ENCODE results near the gene NR2E1.
A peak's percentile ranks its signal among the peaks of the same experiment; 100 is the strongest.

Gene NR2E1

DNA sequence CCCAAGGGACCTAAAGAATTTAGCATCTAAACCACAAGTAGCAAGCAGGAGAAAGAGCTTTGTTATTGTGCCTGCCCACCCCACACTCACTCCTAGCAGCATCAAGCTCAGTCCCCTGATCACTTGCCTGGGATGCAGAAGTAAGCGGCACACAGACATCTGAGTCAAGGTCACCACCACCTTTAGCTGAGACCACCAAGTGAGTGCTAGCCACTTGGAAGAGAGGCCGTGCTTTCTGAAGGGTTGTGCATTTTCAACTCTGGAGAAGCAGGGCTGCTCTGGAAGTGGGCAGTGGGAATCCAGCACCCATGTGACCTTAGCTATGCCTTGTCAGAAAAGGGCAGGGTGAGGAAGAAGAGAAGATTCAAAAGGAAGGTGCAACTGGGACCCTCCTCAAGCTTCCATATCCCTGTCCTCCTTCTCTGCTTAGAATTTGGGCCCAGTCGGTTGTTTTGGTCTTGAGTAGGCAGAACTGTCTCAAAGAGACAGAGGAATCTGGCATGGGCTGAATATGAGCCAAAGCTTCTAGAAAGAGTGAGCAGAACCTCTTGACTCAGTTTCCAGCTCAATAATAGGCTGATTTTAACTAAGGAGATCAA is 6.2 kb downstream of the NR2E1 start:
- no peak for DNase-seq

DNA sequence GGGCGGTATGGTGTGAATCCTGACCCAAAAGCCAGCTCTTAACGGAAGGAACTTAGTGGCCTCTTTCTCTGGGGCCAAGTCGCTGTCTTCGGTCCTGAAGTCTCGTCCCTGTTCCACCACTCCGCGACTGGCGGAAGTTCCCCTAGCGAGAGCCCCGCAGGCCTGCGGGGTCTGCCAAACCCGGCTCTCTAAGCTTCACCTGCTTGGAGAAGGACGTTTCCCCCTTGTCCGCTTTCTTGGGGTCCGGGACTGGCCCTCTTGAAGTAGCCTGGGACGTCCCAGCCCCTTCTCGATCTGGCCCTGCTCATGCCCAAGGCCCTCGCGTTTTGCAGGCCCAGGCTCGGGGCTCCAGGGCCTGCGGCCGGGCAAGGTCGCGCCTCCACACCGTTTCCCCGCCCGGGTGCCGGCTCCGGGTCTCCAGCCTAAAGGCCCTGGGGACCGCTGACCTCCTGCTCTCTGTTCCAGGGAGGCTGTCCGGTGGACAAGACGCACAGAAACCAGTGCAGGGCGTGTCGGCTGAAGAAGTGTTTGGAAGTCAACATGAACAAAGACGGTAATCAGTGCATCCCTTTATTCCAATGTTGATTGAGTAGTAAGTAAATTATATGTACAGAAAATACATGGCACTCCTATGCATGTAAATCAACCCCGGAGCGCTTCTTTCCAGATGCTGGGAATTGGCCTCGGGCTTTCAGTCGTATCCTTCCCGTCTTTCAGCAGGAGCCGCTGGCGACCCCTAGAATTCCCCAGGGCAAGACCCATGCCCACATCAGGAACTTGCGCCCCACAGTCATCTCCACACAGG is 8.8 kb downstream of the NR2E1 start:
- peak; percentile 49 for DNase-seq

DNA sequence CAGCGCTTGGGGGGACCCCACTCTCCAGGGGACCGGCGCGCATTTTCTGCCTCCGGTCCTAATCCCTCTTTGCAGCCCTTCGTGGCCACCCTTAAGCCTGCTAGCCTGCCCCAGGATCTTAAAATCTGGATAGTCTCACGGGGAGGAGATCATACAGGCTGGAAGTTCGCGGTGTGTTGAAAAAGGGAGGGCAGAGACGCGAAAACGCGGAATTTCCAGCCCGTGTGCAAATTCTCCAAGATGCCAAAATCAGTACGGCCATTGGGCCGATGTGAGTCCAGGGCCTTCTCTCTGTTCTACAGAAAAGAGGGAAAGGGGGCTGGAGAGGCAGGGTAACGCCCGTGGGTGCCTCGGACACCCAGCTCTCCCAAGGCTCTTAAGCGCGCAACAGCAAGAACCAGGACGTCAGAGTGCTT is 9.4 kb downstream of the NR2E1 start:
- no peak for DNase-seq

DNA sequence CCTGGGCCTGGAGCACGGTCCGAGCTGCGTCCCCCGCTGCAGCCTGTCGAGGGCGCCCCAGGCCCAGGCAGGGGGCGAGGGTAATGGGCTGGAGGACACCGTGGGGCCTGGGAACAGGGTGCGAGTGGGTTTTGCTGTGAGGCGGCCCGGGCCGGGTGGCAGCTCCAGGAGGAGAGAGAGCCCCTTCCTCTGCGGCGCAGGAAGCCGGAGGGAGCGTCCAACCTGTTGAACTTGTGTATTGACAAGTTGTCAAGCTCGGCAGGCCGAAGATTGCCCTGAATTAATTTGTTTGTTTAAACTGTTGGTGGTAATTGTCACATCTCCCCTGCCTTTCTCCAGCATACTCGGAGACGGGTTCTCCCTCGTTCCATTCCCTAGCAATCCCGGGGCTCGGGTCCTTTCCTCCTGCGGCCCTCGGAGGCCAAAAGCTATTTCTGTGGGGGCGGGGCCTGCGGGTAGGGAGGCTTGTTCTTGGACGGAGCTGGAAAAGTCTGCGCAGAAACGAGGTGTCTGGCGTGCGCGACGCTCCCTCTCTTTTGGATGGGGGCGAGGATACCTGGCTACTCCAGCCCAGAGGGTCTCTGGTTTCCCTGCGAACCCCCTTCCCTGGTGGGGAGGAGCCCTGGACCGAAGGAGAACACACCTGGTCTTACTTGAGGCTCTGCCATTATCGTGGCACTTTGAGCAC is 9.9 kb downstream of the NR2E1 start:
- peak; percentile 28 for DNase-seq

DNA sequence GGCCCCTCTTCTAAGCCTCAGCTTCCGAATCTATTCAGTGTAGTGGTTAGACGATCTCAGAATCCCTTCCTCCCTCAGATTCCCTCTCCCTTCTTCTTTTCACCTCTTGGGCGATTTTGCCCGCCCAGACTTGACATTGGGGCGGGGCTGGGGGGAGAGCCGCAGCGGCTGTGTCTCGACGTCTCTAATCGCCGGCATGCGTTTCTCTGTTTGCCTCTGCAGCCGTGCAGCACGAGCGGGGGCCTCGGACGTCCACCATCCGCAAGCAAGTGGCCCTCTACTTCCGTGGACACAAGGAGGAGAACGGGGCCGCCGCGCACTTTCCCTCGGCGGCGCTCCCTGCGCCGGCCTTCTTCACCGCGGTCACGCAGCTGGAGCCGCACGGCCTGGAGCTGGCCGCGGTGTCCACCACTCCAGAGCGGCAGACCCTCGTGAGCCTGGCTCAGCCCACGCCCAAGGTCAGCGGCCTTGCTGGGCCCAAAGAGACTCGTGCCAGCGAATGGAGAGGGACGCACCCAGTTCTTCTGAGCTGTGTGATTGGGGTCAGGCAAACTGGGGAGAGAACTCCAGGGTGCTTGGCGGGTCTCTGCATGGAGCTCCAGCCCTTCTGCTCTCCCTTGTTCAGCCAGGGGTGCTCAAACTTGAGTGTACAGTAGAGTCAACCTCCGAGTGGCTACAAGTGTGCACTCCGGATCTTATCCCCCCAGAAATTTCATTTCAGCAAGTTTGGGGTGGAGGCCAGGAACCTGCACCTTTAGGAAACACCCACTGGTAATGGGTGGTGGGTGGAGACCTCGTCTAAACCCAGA is 10.7 kb downstream of the NR2E1 start:
- peak; percentile 4 for DNase-seq

DNA sequence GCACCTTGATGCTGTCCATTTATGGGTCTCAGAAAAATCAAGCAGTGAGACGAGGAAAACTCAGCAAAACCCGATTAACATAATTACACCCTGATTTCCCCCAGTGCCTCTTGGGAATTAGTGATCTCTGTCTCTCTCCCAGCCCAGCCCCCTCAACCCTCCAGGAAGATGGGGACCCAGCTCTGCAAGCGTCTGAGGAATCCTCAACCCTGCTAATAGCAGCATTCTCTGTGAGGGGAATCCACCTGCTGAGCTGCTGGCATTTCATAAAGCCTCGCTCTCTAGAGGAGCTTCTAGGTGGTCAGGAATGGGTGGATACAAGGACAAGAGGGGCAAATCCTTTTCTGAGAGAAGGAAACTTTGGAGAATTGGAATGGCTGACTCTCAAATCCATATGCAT is 13.9 kb downstream of the NR2E1 start:
- DNase-seq = no peak

DNA sequence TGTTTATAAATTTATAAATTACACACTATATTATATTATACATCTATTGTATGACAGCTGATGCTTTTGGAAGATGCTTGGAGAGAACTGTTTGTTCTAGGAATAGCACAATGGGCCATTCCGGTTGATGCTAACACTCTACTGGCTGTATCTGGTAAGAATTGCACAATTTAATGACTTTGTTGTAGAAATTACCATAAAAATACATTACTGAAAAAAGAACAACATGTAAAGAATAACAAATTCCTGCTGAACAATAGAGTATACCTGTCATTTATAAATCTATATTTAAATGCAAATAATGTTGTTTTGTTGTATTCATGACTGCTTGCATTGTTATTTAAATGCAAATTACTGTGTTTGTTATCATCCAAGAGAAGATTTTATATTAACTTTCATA is 14.4 kb downstream of the NR2E1 start:
- DNase-seq = no peak

DNA sequence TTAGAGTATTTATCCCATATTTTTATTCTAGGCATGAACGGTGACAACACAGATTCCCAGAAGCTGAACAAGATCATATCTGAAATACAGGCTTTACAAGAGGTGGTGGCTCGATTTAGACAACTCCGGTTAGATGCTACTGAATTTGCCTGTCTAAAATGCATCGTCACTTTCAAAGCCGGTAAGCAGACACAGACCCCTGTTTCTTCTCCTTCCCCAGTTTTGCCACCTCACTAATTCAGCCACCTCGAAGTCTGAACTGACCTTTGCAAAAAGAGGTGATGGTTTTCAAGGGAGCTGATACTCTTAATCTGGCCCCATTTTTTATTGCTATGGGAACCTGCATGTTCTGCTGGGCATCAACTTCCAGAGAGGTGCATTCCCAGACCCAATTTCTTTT is 15.0 kb downstream of the NR2E1 start:
- no peak for DNase-seq

DNA sequence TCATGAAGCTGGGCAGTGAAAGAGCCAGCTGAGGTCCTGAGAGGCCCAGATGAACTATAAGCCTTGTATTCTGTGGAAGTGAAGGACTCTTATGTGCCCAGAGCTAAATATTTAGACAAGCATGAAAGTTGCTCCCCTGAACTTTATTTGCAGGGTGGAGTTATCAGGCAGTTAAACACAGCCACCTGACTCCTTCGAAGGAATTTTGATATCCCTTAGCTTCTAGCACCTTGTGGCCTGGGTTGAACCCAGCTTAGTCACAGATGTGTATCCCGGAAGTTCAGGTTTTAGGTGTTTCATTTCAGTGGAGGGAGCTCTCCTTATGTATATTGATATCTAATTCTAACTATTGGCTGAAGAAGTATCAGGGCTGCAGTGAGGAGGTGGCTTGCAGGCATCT is 20.4 kb downstream of the NR2E1 start:
- DNase-seq = no peak

DNA sequence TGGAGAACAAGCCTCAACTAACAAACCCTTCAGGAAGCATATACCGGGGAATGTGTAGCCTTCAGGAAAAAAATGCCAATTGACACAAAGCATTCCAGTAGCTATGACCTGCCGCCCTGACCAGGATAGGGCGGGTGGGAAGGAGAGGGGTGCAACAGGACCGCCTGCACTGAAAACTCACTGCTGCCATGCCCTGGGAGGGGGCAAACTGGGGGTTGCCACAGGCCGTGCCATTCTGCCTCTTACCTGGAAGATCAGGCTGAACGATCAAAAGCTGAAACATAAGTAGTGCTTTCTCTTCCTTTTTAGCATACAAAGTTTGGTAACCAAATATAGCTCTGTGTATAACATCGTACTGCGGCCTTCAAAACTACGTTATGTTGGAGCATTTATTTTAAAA is 21.7 kb downstream of the NR2E1 start:
- DNase-seq = no peak

DNA sequence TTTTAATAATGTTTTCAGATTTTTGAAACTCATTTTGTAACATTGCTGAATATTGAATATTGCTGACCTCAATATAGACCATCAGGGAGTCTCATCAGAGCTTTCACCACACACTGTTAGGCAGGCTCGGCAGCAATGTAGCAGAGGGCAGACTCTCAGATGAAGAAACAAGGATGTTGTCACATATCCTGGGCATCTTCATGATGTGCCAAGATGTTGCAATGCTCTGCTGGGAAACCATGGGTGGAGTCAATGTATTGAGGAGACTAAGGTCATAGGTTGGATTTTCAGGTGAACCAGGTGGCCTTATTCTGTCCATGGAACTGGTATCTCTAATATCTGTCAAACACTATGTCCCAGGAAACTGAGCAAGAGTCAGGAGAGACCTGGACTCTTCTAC is 27.3 kb downstream of the NR2E1 start:
- no peak for DNase-seq

DNA sequence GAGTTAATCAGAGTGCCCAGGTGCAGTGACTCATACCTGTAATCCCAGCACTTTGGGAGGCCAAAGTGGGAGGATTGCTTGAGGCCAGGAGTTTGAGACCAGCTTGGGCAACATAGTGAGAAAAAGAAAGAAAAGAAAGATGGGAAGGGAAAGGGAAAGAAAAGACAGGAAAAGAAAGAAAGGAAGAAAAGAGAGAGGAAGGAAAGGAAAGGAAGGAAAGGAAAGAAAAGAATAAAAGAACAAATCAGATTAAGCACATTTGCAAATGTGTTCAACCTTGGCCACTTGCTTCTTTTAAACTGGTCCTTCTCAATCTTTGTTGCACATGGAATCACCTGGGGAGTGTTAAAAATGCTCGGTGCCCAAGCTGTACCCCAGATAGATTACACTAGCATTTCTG is 28.0 kb downstream of the NR2E1 start:
- no peak for DNase-seq

DNA sequence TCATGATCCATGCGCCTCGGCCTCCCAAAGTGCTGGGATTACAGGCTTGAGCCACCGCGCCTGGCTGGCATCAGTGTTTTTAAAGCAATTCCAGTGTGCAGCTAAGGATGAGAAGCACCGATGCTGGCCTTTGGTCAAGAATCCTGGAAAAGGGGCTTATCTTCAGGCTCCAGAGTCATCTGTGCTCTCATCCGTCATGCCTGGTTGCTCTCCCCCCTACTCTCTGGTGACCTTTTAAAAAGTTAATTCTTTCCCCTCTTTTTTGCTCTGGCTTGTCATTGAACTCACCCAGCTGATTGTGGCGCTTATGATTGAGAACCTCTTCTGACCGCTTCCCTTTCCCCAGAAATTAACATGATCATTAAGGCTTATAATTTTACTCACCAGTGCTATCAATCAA is 28.7 kb downstream of the NR2E1 start:
- DNase-seq = no peak

DNA sequence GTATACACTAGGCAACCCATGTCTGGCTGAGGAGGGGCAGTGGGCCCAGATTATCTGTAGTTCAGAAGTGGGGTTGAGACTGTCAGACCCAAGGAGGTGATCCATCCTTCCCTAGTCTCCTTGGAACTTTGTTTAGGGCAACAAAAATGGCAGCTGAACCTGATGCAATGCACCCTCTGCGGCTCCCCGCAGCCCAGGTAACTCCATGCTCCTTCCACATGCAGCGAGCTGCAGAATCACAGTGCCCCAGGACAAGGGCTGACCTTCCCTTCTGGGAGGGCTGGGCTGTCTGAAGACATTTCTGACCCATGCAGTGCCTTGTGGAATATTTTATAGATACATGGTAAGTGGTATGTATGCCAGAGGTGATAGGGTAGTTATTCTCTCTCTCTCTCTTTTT is 29.4 kb downstream of the NR2E1 start:
- DNase-seq = no peak

DNA sequence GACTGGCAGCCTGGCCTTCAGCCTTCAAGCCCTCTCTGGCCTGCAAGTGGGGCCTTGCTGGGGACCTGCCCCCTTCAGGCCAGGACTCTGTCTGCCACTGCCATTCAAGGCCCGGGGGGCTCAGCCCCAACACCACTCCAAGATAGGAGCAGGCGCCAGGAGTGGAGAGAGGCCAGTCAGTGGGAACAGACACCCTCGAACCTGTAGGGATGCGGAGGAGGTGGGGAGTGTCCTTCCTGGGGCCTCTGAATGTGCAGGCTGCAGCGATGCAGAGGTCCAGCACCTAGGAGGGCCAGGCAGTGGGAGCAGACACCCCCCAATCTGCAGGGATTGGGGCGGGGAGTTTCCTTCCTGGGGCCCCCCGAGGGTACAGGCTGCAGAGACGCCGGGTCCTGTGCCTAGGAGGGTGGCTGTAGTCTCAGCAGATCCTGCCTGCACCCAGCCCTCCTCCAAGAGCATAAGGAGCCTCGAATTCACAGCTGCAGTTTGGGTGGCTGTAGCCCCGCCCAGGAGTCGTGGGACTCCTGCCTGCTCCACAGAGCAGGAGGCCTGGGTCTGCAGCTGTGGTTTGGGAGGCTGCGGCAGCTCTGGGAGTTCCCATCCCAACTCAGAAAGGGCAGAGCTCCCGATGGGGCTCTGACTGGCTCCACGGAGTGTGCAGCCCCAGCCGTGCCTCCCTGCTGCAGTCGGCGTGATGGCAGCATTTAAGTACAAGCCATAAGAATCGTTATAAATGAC is 33.1 kb downstream of the NR2E1 start:
- no peak for DNase-seq

DNA sequence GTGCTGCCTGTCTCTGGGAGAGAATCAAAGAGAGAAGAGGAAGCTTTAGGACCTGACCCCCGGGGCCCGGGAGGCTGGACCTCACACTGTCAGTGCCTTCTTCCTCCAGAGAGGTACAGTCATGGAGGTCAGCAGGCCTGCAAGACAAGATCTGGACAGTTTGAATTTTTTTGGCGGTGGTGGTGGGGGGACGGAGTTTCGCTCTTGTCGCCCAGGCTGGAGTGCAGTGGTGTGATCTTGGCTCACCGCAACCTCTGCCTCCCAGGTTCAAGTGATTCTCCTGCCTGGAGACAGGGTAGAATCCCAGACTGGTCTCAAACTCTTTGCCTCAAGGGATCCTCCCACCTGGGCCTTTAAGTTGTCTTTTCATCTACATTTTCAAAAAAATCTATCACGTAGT is 34.4 kb downstream of the NR2E1 start:
- DNase-seq = no peak

DNA sequence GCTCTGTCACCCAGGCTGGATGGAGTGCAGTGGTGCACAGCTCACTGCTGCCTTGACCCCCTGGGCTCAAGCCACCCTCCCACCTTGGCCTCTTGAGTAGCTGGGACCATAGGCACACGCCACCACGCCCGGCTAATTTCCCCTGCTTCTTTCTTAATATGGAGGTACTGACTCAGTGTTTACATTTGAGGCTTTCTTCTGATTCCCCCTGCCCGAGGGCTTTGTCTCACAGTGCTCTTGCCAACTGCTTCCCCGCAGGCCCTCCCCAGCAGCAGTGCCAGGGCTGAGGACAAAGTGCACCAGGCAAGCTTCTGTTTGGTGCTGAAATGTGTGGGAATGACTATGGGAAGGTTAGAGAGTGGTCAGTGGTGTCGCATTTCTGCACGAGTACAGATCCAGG is 34.8 kb downstream of the NR2E1 start:
- no peak for DNase-seq

DNA sequence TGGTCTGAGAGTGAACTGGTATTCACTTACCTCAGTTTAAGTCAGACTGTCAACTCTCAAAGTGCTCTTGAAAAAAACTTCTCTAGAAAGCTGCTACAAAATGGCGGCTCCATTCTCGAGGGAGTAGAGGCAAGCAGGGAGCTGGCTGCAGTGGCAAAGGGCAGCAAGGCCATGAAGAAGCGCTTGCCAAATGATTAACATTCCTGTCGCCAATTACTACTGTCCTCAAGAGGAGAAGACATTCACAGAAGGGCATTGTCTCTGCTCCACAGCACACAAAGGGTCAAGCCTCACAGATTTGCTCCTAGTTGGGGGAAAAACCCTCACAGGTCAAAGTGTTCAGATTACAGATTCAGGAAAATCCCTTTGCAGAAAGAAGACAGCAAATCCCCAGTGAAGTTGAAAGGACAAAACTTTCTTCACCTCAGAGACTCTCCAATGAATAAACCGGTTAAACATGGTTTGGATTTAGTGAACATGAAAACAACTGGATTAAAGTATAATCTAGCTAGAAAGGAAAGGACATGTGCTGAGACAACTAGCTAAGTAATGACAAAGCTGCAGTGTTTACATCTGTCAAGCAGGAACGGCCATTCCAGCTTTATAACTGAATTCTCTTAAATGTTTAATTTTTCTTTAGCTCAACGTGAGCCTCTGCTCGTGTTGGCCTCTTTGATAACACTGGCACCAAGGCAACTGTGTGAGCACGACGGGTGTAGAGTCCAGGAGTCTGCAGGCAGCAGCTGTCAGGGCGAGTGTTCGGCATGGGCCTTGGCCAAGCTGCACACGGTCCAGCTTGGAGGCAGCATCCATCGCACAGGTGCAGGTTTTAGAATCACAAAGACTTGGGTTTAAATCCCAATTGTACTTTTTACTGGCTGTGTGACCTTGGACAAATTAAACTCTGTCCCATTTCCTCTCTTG is 37.6 kb downstream of the NR2E1 start:
- no peak for DNase-seq

DNA sequence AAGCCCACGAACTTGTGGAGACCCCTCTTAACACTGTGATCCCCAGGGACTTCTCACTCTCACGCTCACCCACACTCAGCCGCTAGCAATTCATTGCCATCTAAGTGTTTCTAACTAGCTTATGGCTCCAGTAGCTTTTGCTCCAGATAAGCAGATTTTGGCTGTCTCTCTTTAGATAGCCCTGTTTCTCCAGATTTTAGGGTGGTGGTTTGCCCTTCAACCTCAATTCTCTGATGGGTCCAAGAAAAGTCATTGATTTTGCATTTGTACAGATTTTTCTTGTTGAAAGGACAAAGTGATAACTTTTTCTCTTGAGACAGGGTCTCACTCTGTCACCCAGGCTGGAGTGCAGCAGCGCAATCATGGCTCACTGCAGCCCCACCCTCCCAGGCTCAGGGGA is 41.2 kb downstream of the NR2E1 start:
- no peak for DNase-seq

DNA sequence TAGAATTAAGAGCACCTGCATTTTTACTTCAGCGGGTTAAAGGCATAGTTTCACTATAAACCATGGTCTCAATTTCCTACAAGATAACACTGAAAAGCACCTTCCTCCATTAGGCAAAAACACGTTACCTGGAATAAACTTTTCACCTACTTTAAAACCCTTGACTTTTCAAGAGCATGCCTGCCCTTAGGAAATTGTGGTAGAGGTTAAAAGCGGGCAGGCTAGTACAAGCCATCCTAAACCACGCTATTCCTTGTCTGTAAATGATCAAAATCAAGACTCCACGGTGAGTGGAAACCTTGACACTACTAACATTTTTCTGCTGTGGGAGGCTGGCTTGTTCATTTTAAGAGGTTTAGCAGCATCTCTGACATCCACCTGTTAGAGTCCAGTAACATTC is 43.9 kb downstream of the NR2E1 start:
- DNase-seq = no peak

DNA sequence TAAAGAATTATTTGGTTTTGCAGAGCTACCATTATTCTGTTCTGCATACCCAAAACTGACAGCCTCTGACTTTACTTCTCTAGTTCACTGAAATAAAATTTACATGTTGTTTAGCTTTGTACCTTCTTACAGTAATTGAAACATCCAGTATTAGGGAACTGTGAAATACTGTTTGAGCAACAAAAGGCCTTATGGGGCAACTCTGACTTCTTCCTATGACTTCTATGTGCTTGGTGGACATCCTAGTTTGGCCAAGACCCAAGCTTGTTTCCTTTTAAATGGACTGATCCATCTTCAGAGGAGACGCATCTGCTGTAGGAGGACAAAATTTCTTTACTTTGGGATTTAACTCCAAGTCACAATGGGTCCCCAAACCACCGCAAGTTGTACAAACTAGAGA is 44.7 kb downstream of the NR2E1 start:
- no peak for DNase-seq

DNA sequence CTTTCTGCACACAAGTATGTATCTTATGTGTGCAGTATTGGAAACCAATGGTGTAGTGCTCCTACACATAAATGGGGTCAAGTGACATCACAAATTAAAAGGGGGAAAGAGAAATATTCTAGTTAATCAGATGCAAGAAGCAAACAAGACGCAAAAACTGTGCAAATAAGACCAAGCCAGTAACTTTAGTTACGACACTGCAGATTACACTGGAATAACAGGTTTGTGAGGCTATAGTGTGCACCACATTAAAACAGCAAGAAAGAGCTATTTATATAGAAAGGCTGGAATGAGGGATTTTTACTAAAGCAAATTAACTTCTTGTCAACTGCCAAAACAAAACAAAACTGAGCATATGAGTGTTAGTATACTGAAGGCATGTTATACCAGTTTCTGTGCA is 45.8 kb downstream of the NR2E1 start:
- no peak for DNase-seq

Data from stimulated activated CD4-positive, alpha-beta T cell treated with anti-CD3 and anti-CD28 coated beads, Interleukin-15, amount 100 ng/mL, for 24 hours (primary cell).